HepG2 (cell line): Measurements from ENCODE around the gene GPC6. TPM values are rescaled to one million over a fixed set of nuclear protein-coding genes. Genes with fewer than 3 reads are reported as not detected.

ENCODE experiments used
- ATAC-seq: fragments of 200-7000 bp; cut with Tn5 transposase; 3 replicates; pipeline ENCODE4 v1.9.1; 2020; ENCODE audit warnings: mild to moderate bottlenecking, moderate library complexity
- BruUV-seq: library from RNA; stranded (reverse); fragments of 400-500 nt; replicated peaks from 2 replicates; lab custom pipeline; 2021; lab: Mats Ljungman, UMichigan
- CTCF ChIA-PET: fragments of 300-600 bp; formaldehyde crosslinking; extraction: SDS; loops from one replicate; lab custom pipeline; 2021; ENCODE audit warnings: low total read pairs, inconsistent platforms, low intra/inter-chr PET ratio; lab: Yijun Ruan, JAX
- POLR2A ChIA-PET: fragments of 350-600 bp; sonication (Branson Sonifier 250); formaldehyde crosslinking; loops from one replicate; lab custom pipeline; 2020; ENCODE audit warnings: antibody characterized with exemption, inconsistent platforms; lab: Yijun Ruan, JAX
- DNase-seq: peaks from one replicate; pipeline ENCODE4 v3.0.0-alpha.2; 2015; ENCODE audit warnings: low spot score
- FAIRE-seq: peaks from 3 replicates; lab custom pipeline; 2011; peaks lifted over from hg19 to GRCh38; lab: Jason Lieb, UNC
- H2AFZ ChIP-seq: one replicate; pipeline ENCODE4 v1.6.1; 2011; ENCODE audit warnings: low read length, inconsistent platforms
- H3K27ac ChIP-seq: fragments of 300-600 bp; 3 replicates; pipeline ENCODE4 v1.8.0; 2011; ENCODE audit warnings: mixed run types, mild to moderate bottlenecking, mixed read lengths, low read length, inconsistent platforms; ENCODE audit not compliant: insufficient read depth; ENCODE audit errors: extremely low read length
- H3K27me3 ChIP-seq, 2 experiments: fragments of 200-600 bp in 1 of 2; 2 replicates in 1 of 2; 3 replicates in 1 of 2; pipeline versions ENCODE4 v1.6.0 to v1.8.0; 2011; ENCODE audit warnings: low read length in 2 of 2, mild to moderate bottlenecking in 2 of 2, moderate library complexity in 2 of 2, inconsistent platforms in 1 of 2; ENCODE audit not compliant: insufficient read depth in 2 of 2, control insufficient read depth in 1 of 2
- H3K36me3 ChIP-seq, 2 experiments: fragments of 200-600 bp in 1 of 2; replicated peaks in 1 of 2; 2 replicates in 1 of 2; 3 replicates in 1 of 2; pipeline versions ENCODE4 v1.5.1 to v1.8.0; 2011; ENCODE audit warnings: low read length in 2 of 2, inconsistent platforms in 1 of 2; ENCODE audit not compliant: insufficient read depth in 2 of 2, control insufficient read depth in 1 of 2
- H3K4me1 ChIP-seq: 2 replicates; pipeline ENCODE4 v1.5.1; 2012; ENCODE audit warnings: low read length, inconsistent platforms; ENCODE audit not compliant: insufficient read depth
- H3K4me2 ChIP-seq: 2 replicates; pipeline ENCODE4 v1.6.0; 2011; ENCODE audit warnings: low read depth, low read length, inconsistent platforms
- H3K4me3 ChIP-seq, 3 experiments: fragments of 200-600 bp in 1 of 3; sonication (generic), shearing (Covaris generic) in 1 of 3; replicated peaks in 1 of 3; 2 replicates each; pipeline ENCODE4 v1.5.1; 2011 to 2016; ENCODE audit warnings: low read length in 3 of 3, inconsistent platforms in 2 of 3, low read depth in 2 of 3, mild to moderate bottlenecking in 2 of 3, control low read depth in 1 of 3, mixed read lengths in 1 of 3; ENCODE audit not compliant: insufficient read depth in 1 of 3
- H3K79me2 ChIP-seq: one replicate; pipeline ENCODE4 v1.6.1; 2011; ENCODE audit warnings: low read length, inconsistent platforms; ENCODE audit not compliant: insufficient read depth
- H3K9ac ChIP-seq: 2 replicates; pipeline ENCODE4 v1.6.0; 2011; ENCODE audit warnings: mild to moderate bottlenecking, low read depth, low read length, inconsistent platforms; ENCODE audit not compliant: insufficient read depth
- H3K9me3 ChIP-seq: 2 replicates; pipeline ENCODE4 v1.5.1; 2012; ENCODE audit warnings: mild to moderate bottlenecking, low read length
- H4K20me1 ChIP-seq: 2 replicates; pipeline ENCODE4 v1.6.0; 2011; ENCODE audit warnings: inconsistent platforms, mild to moderate bottlenecking, low read length, moderate library complexity; ENCODE audit not compliant: insufficient read depth
- MTF2 ChIP-seq: sonication (generic); formaldehyde crosslinking; IDR thresholded peaks from 2 replicates; pipeline ENCODE4 v1.5.0; 2020; ENCODE audit warnings: missing genetic modification reagents, borderline replicate concordance
- TBP ChIP-seq: sonication (generic); formaldehyde crosslinking; IDR thresholded peaks from 2 replicates; pipeline ENCODE4 v1.5.0; 2020; ENCODE audit warnings: missing genetic modification reagents
- ZNF577 ChIP-seq: sonication (generic); formaldehyde crosslinking; IDR thresholded peaks from 2 replicates; pipeline ENCODE4 v1.4.0; 2020; ENCODE audit warnings: mild to moderate bottlenecking, low read depth, missing genetic modification reagents, borderline replicate concordance
- WGBS: methylation state at CpG from one replicate; pipeline ENCODE4 v1.1.6; 2017; ENCODE audit warnings: low lambda C conversion rate; 5-methylcytosine and 5-hydroxymethylcytosine counted together
- in situ Hi-C: cut with HindIII; loops from 2 replicates; pipeline ENCODE4 v1.10.0; 2017; ENCODE audit warnings: low pct_unique_long_range_greater_than_20kb; ENCODE audit not compliant: extremely low pct_ligation_motif_present
- intact Hi-C: fragments of 100-400 bp; cut with micrococcal nuclease; formaldehyde crosslinking; loops from one replicate; pipeline ENCODE4 v1.10.0; 2022; ENCODE audit not compliant: unreplicated experiment
- polyA plus RNA-seq, 8 experiments: library from polyadenylated mRNA; depleted of rRNA in 3 of 8; stranded (reverse) in 7 of 8; unstranded in 1 of 8; fragments of >200 nt; fragmentation: Illumina TruSeq in 4 of 8; extraction: Trizol in 4 of 8; gene quantifications; 2 replicates each; pipeline versions ENCODE4 v1.2.1 to v1.2.3, GENCODE V29; 2011 to 2016; ENCODE audit warnings: low read depth in 4 of 8, missing spikeins in 1 of 8, mixed read lengths in 1 of 8; ENCODE audit not compliant: insufficient read depth in 1 of 8
- total RNA-seq, 5 experiments: library from RNA; depleted of rRNA; stranded (reverse); fragments of >200 nt; fragmentation: Illumina TruSeq; extraction: Trizol; gene quantifications; 2 replicates each; pipeline ENCODE4 v1.2.3, GENCODE V29; 2016; ENCODE audit warnings: low read depth in 1 of 5
- TF ChIP-seq, protein P1 (sequence below): IDR thresholded peaks from 2 replicates; pipeline ENCODE4 v1.6.1; 2016; ENCODE audit warnings: low read depth
- TF ChIP-seq, protein P2 (sequence below): sonication (generic); formaldehyde crosslinking; IDR thresholded peaks from 2 replicates; pipeline ENCODE4 v1.4.0; 2020; ENCODE audit warnings: missing genetic modification reagents, borderline replicate concordance

Gene GPC6
- total and polyA plus RNA-seq, 2 of the 13 experiments (the other 11 are each of a cell fraction or from before 2014, with no cell fraction given): 24.5 to 33.9 TPM

DNA sequence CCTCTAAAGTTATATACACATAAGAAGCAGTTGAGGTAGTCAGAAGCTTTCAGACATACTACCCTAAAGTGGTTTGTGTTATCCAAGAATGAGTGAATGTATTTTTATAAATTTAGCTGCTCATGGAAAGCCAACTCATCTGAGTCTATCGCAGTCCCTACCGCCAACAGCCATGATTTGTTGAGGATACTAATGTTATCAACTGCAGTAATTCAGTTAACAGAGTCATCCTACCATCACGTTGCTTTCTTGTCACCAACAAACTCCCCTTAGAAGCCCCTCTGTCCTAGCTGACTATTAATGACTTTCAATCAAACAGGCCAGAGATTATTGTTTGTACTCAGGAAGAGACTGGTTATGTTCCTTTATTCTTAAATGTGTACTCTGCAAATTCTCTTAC lies 1083.0 kb downstream of the GPC6 start:
- no peak for TF ChIP-seq ZNF577
- TF ChIP-seq, protein P1, sequence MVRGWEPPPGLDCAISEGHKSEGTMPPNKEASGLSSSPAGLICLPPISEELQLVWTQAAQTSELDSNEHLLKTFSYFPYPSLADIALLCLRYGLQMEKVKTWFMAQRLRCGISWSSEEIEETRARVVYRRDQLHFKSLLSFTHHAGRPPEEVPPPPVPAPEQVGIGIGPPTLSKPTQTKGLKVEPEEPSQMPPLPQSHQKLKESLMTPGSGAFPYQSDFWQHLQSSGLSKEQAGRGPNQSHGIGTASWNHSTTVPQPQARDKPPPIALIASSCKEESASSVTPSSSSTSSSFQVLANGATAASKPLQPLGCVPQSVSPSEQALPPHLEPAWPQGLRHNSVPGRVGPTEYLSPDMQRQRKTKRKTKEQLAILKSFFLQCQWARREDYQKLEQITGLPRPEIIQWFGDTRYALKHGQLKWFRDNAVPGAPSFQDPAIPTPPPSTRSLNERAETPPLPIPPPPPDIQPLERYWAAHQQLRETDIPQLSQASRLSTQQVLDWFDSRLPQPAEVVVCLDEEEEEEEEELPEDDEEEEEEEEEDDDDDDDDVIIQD (CRISPR knock-in tag): no peak
- TF ChIP-seq, protein P2, sequence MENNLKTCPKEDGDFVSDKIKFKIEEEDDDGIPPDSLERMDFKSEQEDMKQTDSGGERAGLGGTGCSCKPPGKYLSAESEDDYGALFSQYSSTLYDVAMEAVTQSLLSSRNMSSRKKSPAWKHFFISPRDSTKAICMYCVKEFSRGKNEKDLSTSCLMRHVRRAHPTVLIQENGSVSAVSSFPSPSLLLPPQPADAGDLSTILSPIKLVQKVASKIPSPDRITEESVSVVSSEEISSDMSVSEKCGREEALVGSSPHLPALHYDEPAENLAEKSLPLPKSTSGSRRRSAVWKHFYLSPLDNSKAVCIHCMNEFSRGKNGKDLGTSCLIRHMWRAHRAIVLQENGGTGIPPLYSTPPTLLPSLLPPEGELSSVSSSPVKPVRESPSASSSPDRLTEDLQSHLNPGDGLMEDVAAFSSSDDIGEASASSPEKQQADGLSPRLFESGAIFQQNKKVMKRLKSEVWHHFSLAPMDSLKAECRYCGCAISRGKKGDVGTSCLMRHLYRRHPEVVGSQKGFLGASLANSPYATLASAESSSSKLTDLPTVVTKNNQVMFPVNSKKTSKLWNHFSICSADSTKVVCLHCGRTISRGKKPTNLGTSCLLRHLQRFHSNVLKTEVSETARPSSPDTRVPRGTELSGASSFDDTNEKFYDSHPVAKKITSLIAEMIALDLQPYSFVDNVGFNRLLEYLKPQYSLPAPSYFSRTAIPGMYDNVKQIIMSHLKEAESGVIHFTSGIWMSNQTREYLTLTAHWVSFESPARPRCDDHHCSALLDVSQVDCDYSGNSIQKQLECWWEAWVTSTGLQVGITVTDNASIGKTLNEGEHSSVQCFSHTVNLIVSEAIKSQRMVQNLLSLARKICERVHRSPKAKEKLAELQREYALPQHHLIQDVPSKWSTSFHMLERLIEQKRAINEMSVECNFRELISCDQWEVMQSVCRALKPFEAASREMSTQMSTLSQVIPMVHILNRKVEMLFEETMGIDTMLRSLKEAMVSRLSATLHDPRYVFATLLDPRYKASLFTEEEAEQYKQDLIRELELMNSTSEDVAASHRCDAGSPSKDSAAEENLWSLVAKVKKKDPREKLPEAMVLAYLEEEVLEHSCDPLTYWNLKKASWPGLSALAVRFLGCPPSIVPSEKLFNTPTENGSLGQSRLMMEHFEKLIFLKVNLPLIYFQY: no peak
- no peak for TF ChIP-seq MTF2 (CRISPR knock-in tag)
- no peak for TF ChIP-seq TBP (CRISPR knock-in tag)
- CTCF ChIA-PET: interaction anchor here (0.6 kb wide), 1 partner anchor 1955 kb away, joined by 3 read pairs; no protein-coding TSS in a partner anchor
- H3K79me2 ChIP-seq: no peaks in the 10 kb centered on the region
- H3K4me3 ChIP-seq: no peak overlapping the region
- H3K9me3 ChIP-seq: no peaks in the 10 kb centered on the region
- H3K36me3 ChIP-seq: no peaks in the 10 kb centered on the region
- ATAC-seq: no peak
- POLR2A ChIA-PET: no interaction called here
- in situ Hi-C loops: no loop called here
- no peak overlapping the region for H3K4me2 ChIP-seq
- intact Hi-C loops: no loop called here
- H3K27ac ChIP-seq: no peak overlapping the region
- 100% methylated on average over 3 of the region's 3 CpGs for WGBS
- no peaks in the 10 kb centered on the region for H4K20me1 ChIP-seq
- peaks cover 16% of the 10 kb centered on the region for H3K4me1 ChIP-seq
- no TSS peak for BruUV-seq
- no peaks in the 10 kb centered on the region for H3K27me3 ChIP-seq
- H3K9ac ChIP-seq: no peak overlapping the region
- no peak for DNase-seq
- FAIRE-seq: no peak
- H2AFZ ChIP-seq: no peak overlapping the region
